Heart left ventricle (tissue), 16 donors: Measurements from ENCODE around the gene RPS6KB2. TPM values are rescaled to one million over a fixed set of nuclear protein-coding genes. Genes with fewer than 3 reads are reported as not detected.

Source experiments
- ATAC-seq, 4 donors: fragments of 200-7000 bp; cut with Tn5 transposase; one replicate each; pipeline ENCODE4 v1.9.1; 2020 to 2022; ENCODE audit warnings: moderate library complexity in 4 of 4, mild to moderate bottlenecking in 3 of 4, moderate number of reproducible peaks in 1 of 4
- DNase-seq, 5 donors: peaks; one replicate each; pipeline ENCODE4 v3.0.0-alpha.2; 2020
- H3K27ac ChIP-seq, 12 donors: fragments of 200-600 bp; sonication (generic) in 4 of 12; one replicate each; pipeline versions ENCODE4 v1.5.0 to v1.8.0; 2016 to 2022; ENCODE audit warnings: mild to moderate bottlenecking in 2 of 12
- H3K27me3 ChIP-seq, 9 donors: fragments of 200-600 bp; sonication (generic) in 2 of 9; one replicate each; pipeline versions ENCODE4 v1.5.1 to v1.8.0; 2016 to 2022; ENCODE audit warnings: mild to moderate bottlenecking in 3 of 9
- H3K36me3 ChIP-seq, 9 donors: fragments of 200-600 bp; sonication (generic) in 2 of 9; one replicate each; pipeline versions ENCODE4 v1.5.0 to v1.8.0; 2018 to 2022; ENCODE audit warnings: mild to moderate bottlenecking in 2 of 9
- H3K4me1 ChIP-seq, 12 donors: fragments of 200-600 bp; sonication (generic) in 4 of 12; one replicate each; pipeline versions ENCODE4 v1.5.0 to v1.8.0; 2016 to 2022; ENCODE audit warnings: mild to moderate bottlenecking in 3 of 12
- H3K4me3 ChIP-seq, 12 donors: fragments of 200-600 bp; sonication (generic) in 4 of 12; one replicate each; pipeline versions ENCODE4 v1.5.0 to v1.8.0; 2017 to 2022; ENCODE audit warnings: mild to moderate bottlenecking in 9 of 12, moderate library complexity in 4 of 12
- H3K9me3 ChIP-seq, 12 donors: fragments of 200-600 bp; sonication (generic) in 4 of 12; one replicate each; pipeline versions ENCODE4 v1.5.0 to v1.8.0; 2016 to 2022; ENCODE audit warnings: mild to moderate bottlenecking in 1 of 12
- CTCF ChIP-seq, 12 donors: fragments of 200-600 bp; sonication (generic) in 4 of 12; IDR thresholded peaks; one replicate each; pipeline versions ENCODE4 v1.5.0 to v1.8.0; 2018 to 2022; ENCODE audit warnings: antibody characterized with exemption in 12 of 12, mild to moderate bottlenecking in 5 of 12
- POLR2A ChIP-seq, 2 donors: fragments of 450-650 bp; IDR thresholded peaks; one replicate each; pipeline ENCODE4 v1.6.1; 2017; ENCODE audit warnings: antibody characterized with exemption in 2 of 2, mild to moderate bottlenecking in 2 of 2, moderate library complexity in 2 of 2
- WGBS, 4 donors: extraction: QIAGEN DNeasy Blood & Tissue Kit in 2 of 4; methylation state at CpG; one replicate each; pipeline versions ENCODE4 v1.1.5 to v1.1.7; 2013 to 2018; 5-methylcytosine and 5-hydroxymethylcytosine counted together
- intact Hi-C, 10 donors: fragments of 100-400 bp; cut with DNase I; formaldehyde crosslinking; loops; one replicate each; pipeline versions ENCODE4 v1.11.1 to v1.14.2; 2022
- polyA plus RNA-seq, 2 donors: library from polyadenylated mRNA; stranded (reverse); fragments of 200-250 nt; gene quantifications; one replicate each; pipeline ENCODE4 v1.2.3, GENCODE V29; 2013
- total RNA-seq, 9 donors: library from RNA; depleted of rRNA in 2 of 9; stranded (reverse); fragments of >200 nt in 2 of 9; fragmentation: NEBNext Ultra II Directional in 3 of 9; extraction: Animal tissue kit (Norgen Biotek cat#: 25700) in 3 of 9; gene quantifications; one replicate each; pipeline versions ENCODE4 v1.1.0 to v1.2.4, GENCODE V29; 2016 to 2023
- donor health status: ischemic (EF 13 %, LVEDD 7.1; RV severe dilation, severe dysfunction).
- donor health status: healthy with polysubstance abuse.
- donor health status: DM: no; HTN: yes; CAD: no.
- donor health status: DM: no; HTN: no; CAD: no.
- donor health status: ischemic (EF 25% LVEDD 6.9; RV normal size, moderate dysfunction).
- donor health status: ischemic (EF 25% LVEDD 5.7; RV mildly dilated, moderate dysfunction).
- donor health status: healthy.
- donor health status: DM: yes; HTN: yes; CAD: no.
- donor health status: ischemic (EF 35%, LVEDD 5.7; RV mildly dilated, moderate dysfunction).
- donor health status: nonischemic (EF 11% LVEDD 7.7; RV severe dilation, severe dysfunction).
- donor health status: DM: yes; HTN: yes; CAD: no.
- donor health status: PGD.
- donor health status: ischemic (EF 29% LVEDD 5.4; RV normal size, mild dysfunction).
- donor health status: nonischemic (EF 23%, LVEDD 6.1; RV moderate dilation, normal function).

The RPS6KB2 gene
- total and polyA plus RNA-seq, 11 donors, result 19.3 to 36.0 (median 26.0) TPM

DNA sequence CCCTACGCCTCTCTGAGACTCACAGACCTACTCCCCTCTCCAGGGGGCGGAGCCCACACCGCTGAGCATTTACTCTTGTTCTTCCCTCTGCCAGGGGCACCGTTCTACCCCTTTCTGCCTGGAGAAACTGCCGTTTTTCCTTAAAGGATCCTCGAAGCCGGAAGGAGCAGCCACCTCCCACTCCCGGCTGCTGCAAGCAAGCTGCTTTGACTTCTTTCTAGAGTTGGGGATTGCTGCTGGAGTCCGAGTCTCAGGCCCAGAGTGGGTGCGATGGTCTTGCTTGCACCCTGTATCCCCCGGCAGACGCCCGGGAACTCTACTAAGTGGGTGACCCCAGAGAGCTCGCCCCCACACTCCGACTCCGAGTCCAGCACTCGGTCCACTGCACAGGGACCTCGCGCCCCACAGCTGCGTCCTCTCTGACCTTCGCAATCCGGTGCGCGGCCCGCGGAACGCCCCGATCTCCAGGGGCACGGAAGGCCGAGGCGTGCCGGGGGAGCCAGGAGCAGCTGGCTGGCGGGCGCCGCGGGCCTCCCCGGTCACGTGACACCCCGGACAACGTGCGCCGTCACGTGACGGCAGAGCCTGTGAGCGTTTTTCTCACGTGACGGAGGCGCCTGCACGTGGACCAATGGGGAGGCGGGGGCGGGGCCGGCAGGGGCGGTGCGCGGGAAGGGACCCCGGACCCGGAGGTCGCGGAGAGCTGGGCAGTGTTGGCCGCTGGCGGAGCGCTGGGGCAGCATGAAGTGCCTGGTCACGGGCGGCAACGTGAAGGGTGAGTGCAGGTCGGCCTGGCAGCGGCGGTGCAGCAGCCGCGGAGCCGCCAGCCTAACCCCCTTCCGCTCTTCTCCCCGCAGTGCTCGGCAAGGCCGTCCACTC lies 36.8 kb upstream of the RPS6KB2 start, which contains the start of gene RAD9A:
Gene RAD9A, plus strand, starts transcription at position 683 of the 879 bp plus-strand sequence. Its CDS starts 59 bp downstream, at position 742.
- intact Hi-C loops, result loop anchor here in 6 of 10 donors (2.0 to 5.0 kb wide), 3 partner anchors 91 to 116 kb away; partner anchors contain the start of genes CDK2AP2 (in 3 of the 6), PITPNM1 (in 3 of the 6) and AIP (in 1 of the 6)

DNA sequence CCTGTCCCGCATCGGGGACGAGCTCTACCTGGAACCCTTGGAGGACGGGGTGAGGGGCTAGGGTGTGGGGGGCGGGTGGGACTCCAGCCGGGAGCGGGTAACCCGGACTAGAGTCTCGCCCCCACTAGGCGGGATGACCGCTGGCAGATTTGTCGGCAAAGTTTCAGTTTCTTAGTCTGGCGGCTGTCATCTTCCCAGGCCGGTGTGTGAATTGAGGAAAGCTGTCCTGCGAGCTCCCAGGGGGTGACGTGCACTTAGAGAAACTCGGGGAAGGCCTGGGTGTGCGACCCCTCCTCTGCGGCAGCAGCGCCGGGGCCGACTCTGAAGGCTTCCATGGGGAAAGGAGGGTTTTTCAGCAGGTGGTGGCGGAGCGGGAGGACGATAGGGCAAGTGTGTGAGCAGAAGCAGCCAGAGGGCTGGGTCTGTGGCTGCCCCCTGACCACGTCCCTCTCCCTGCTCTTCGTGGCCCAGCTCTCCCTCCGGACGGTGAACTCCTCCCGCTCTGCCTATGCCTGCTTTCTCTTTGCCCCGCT lies 36.0 kb upstream of the RPS6KB2 start:
- Histone ChIP-seq H3K4me1 (peaks cover 0 to 36% (median 20%) of the 10 kb centered on the region in 12 donors), H3K4me3 (peak overlapping the region; percentile 51 to 93 (median 78)), H3K27ac (peak overlapping the region in 11 of 12 donors; percentile 32 to 93 (median 84)), H3K27me3 (no peaks in the 10 kb centered on the region), H3K36me3 (peaks cover 0 to 30% (median 11%) of the 10 kb centered on the region in 9 donors), H3K9me3 (no peaks in the 10 kb centered on the region)
- intact Hi-C loops, result loop anchor here in 3 of 10 donors (5.0 kb wide), 2 partner anchors 90 to 115 kb away; partner anchors contain the start of genes CDK2AP2 (in 3 of the 3), PITPNM1 (in 3 of the 3) and AIP (in 1 of the 3)
- TF ChIP-seq CTCF (IDR thresholded peaks at IDR 0.05), result no peak
- TF ChIP-seq POLR2A (IDR thresholded peaks at IDR 0.05), result no peak
- DNase-seq (no peak), ATAC-seq (peak in 1 of 4 donors; percentile 8)
- 6 to 14% (median 10%) methylated on average over 18 to 31 of the region's 31 CpGs for WGBS, 4 donors

More for the DNA sequence above, 36.8 kb upstream of the RPS6KB2 start, which contains the start of gene RAD9A:
- H3K9me3 ChIP-seq, result no peaks in the 10 kb centered on the region
- H3K27ac ChIP-seq, result peak within 1 kb of the TSS; percentile 45 to 93 (median 81)
- H3K4me1 ChIP-seq, result peaks cover 0 to 36% (median 16%) of the 10 kb centered on the region in 12 donors
- WGBS, 4 donors, result 0 to 2% (median 1%) methylated on average over 31 to 75 of the region's 75 CpGs
- DNase-seq, result peak; percentile 96 to 99 (median 97)
- peak within 1 kb of the TSS; percentile 51 to 93 (median 78) for H3K4me3 ChIP-seq
- TF ChIP-seq CTCF (IDR thresholded peaks at IDR 0.05) (no peak), POLR2A (IDR thresholded peaks at IDR 0.05) (peak in 1 of 2 donors; percentile 79)
- H3K27me3 ChIP-seq, result no peaks in the 10 kb centered on the region
- peak; percentile 65 to 89 (median 86) for ATAC-seq
- peaks cover 0 to 23% (median 7%) of the 10 kb centered on the region in 9 donors for H3K36me3 ChIP-seq

DNA sequence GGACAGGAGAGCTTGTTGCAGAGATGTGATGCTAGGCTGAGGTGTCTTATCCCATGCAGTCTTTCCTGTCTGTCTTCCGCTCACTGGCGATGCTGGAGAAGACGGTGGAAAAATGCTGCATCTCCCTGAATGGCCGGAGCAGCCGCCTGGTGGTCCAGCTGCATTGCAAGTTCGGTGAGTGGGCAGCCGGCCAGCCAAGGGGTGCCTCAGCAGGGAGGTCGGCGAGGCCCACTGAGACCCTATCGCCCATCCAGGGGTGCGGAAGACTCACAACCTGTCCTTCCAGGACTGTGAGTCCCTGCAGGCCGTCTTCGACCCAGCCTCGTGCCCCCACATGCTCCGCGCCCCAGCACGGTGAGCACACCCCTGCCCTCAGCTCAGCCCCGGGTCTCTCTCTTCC lies 34.9 kb upstream of the RPS6KB2 start:
- intact Hi-C loops, result loop anchor here in 3 of 10 donors (5.0 kb wide), 2 partner anchors 89 to 114 kb away; partner anchors contain the start of genes CDK2AP2 (in 3 of the 3), PITPNM1 (in 3 of the 3) and AIP (in 1 of the 3)

More for the DNA sequence above, 34.9 kb upstream of the RPS6KB2 start:
- Histone ChIP-seq H3K9me3 (no peaks in the 10 kb centered on the region), H3K27ac (no peak overlapping the region), H3K4me1 (peaks cover 0 to 47% (median 23%) of the 10 kb centered on the region in 12 donors), H3K27me3 (no peaks in the 10 kb centered on the region), H3K4me3 (no peak overlapping the region), H3K36me3 (peaks cover 0 to 42% (median 23%) of the 10 kb centered on the region in 9 donors)
- 90 to 95% (median 93%) methylated on average over 13 to 18 of the region's 18 CpGs for WGBS, 4 donors
- ATAC-seq (no peak), DNase-seq (no peak)
- TF ChIP-seq CTCF (IDR thresholded peaks at IDR 0.05) (no peak), POLR2A (IDR thresholded peaks at IDR 0.05) (no peak)
